GM12878 (cell line): ENCODE data around the gene KLHL20.

Source experiments
- POLR2A ChIP-seq: IDR thresholded peaks from 2 replicates; pipeline ENCODE4 v1.6.1; 2011; ENCODE audit warnings: low read depth, mild to moderate bottlenecking, low read length
- POLR2AphosphoS5 ChIP-seq: IDR thresholded peaks from 2 replicates; pipeline ENCODE4 v1.6.1; 2011; ENCODE audit warnings: mild to moderate bottlenecking, low read length, inconsistent platforms
- RAD21 ChIP-seq: IDR thresholded peaks from 2 replicates; pipeline ENCODE4 v1.6.1; 2011; ENCODE audit warnings: mild to moderate bottlenecking, low read depth, low read length, moderate library complexity; ENCODE audit not compliant: insufficient read depth
- TF ChIP-seq, protein P1 (sequence below): IDR thresholded peaks from 2 replicates; pipeline ENCODE4 v1.6.1; 2012; ENCODE audit warnings: mild to moderate bottlenecking, low read depth, low read length

DNA sequence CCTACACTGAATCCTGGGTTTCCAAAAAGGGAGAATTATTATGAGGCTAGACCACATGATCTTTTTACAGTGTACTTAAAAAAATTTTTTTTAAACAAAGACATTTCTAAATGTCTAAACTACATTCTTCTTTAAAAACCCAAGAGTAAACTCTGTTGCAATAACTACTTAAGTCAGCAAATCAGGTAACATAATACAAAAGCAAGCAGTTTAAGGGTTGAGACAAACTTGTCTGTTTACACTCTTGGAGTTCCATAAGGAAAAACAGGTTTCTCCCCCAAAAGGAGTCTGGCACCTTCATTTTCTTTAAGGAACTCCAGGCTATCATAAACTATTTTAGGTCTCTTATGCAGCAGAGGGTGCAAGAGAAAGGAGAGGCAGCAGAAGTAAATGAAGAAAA, 32.6 kb upstream of the KLHL20 start:
- no peak for TF ChIP-seq POLR2AphosphoS5
- TF ChIP-seq POLR2A, result no peak
- TF ChIP-seq RAD21, result no peak
- TF ChIP-seq, protein P1, sequence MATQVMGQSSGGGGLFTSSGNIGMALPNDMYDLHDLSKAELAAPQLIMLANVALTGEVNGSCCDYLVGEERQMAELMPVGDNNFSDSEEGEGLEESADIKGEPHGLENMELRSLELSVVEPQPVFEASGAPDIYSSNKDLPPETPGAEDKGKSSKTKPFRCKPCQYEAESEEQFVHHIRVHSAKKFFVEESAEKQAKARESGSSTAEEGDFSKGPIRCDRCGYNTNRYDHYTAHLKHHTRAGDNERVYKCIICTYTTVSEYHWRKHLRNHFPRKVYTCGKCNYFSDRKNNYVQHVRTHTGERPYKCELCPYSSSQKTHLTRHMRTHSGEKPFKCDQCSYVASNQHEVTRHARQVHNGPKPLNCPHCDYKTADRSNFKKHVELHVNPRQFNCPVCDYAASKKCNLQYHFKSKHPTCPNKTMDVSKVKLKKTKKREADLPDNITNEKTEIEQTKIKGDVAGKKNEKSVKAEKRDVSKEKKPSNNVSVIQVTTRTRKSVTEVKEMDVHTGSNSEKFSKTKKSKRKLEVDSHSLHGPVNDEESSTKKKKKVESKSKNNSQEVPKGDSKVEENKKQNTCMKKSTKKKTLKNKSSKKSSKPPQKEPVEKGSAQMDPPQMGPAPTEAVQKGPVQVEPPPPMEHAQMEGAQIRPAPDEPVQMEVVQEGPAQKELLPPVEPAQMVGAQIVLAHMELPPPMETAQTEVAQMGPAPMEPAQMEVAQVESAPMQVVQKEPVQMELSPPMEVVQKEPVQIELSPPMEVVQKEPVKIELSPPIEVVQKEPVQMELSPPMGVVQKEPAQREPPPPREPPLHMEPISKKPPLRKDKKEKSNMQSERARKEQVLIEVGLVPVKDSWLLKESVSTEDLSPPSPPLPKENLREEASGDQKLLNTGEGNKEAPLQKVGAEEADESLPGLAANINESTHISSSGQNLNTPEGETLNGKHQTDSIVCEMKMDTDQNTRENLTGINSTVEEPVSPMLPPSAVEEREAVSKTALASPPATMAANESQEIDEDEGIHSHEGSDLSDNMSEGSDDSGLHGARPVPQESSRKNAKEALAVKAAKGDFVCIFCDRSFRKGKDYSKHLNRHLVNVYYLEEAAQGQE, result no peak
